Neural cell (in vitro differentiated cells): ENCODE data around the gene RGS6.

Experiments used
- EP300 ChIP-seq: fragments of 450-650 bp; conservative IDR thresholded peaks from 2 replicates; pipeline ENCODE4 v1.6.1; 2014; ENCODE audit warnings: antibody characterized with exemption, mild to moderate bottlenecking, moderate library complexity; ENCODE audit not compliant: poor library complexity, severe bottlenecking
- EZH2 ChIP-seq: fragments of 200-600, 300-800 bp; shearing (Covaris generic), sonication (generic); IDR thresholded peaks from 2 replicates; pipeline ENCODE4 v1.6.1; 2014; ENCODE audit warnings: antibody characterized with exemption, low read length, borderline replicate concordance, mild to moderate bottlenecking; ENCODE audit not compliant: insufficient read depth, poor library complexity, severe bottlenecking
- MXI1 ChIP-seq: fragments of 450-650 bp; conservative IDR thresholded peaks from 2 replicates; pipeline ENCODE4 v1.6.1; 2014; ENCODE audit warnings: antibody characterized with exemption, mild to moderate bottlenecking; ENCODE audit not compliant: poor library complexity, severe bottlenecking
- POLR2AphosphoS5 ChIP-seq: IDR thresholded peaks from 2 replicates; pipeline ENCODE4 v1.6.1; 2012
- RAD21 ChIP-seq: fragments of 450-650 bp; conservative IDR thresholded peaks from 2 replicates; pipeline ENCODE4 v1.6.1; 2014; ENCODE audit warnings: antibody characterized with exemption, mild to moderate bottlenecking, moderate library complexity
- SMC3 ChIP-seq: fragments of 450-650 bp; conservative IDR thresholded peaks from 2 replicates; pipeline ENCODE4 v1.6.1; 2014; ENCODE audit warnings: antibody characterized with exemption, mild to moderate bottlenecking, moderate library complexity; ENCODE audit not compliant: poor library complexity
- TAF1 ChIP-seq: IDR thresholded peaks from 2 replicates; pipeline ENCODE4 v1.6.1; 2012; ENCODE audit warnings: low read depth
- TF ChIP-seq, protein P1 (sequence below): fragments of 450-650 bp; IDR thresholded peaks from 2 replicates; pipeline ENCODE4 v1.5.1; 2014; ENCODE audit warnings: antibody characterized with exemption, mild to moderate bottlenecking, moderate library complexity; ENCODE audit not compliant: poor library complexity, severe bottlenecking
- TF ChIP-seq, protein P2 (sequence below): IDR thresholded peaks from 2 replicates; pipeline ENCODE4 v1.6.1; 2012; ENCODE audit warnings: borderline replicate concordance

DNA sequence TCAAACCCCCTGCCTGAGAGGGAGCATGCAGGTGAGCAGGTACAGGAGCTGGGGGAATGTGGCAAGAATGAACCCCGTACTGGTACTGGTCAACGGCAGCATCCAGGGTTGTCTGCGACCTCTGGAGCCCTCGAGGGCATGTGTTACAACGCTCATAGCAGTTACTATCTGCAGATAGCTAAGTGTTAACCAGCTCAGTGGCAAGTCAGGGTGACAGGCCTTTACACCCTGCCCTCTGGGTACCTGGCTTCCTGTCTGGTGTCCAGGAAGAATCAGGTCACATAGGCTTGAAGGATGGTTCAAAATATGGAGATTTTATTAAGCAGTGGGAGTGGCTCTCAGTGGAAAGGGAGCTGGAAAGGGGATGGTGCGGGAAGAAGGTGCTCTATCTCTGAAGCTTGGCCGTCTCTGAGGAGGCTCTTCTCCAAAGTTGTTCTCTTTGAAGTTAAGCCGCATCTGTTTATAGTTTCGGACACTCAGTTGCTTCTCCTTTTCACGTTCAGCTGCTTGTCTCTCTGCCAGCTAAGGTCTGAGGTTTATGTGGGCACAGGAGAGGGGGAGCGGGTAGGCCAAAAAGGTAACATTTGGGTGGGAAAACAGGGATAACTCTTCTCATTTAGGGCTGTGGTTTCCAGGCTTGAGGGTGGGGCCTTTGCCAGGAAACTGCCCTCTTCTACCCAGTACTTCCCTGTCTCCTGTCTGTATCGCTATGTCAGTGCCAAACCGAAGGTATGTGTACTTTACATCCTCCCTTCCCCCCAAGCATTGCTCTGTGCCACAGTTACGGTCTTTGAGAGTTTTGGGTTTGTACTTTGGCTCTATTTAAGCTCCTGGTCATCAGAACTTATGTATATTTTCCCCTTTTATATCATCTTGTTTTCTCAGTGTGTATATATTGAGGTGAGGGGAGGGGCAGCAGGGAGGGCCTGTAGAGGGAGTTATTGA, 305.8 kb downstream of the RGS6 start:
- TF ChIP-seq, protein P1, sequence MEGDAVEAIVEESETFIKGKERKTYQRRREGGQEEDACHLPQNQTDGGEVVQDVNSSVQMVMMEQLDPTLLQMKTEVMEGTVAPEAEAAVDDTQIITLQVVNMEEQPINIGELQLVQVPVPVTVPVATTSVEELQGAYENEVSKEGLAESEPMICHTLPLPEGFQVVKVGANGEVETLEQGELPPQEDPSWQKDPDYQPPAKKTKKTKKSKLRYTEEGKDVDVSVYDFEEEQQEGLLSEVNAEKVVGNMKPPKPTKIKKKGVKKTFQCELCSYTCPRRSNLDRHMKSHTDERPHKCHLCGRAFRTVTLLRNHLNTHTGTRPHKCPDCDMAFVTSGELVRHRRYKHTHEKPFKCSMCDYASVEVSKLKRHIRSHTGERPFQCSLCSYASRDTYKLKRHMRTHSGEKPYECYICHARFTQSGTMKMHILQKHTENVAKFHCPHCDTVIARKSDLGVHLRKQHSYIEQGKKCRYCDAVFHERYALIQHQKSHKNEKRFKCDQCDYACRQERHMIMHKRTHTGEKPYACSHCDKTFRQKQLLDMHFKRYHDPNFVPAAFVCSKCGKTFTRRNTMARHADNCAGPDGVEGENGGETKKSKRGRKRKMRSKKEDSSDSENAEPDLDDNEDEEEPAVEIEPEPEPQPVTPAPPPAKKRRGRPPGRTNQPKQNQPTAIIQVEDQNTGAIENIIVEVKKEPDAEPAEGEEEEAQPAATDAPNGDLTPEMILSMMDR = no peak
- TF ChIP-seq EZH2 = no peak
- no peak for TF ChIP-seq POLR2AphosphoS5
- no peak for TF ChIP-seq TAF1
- TF ChIP-seq MXI1 = no peak
- TF ChIP-seq, protein P2, sequence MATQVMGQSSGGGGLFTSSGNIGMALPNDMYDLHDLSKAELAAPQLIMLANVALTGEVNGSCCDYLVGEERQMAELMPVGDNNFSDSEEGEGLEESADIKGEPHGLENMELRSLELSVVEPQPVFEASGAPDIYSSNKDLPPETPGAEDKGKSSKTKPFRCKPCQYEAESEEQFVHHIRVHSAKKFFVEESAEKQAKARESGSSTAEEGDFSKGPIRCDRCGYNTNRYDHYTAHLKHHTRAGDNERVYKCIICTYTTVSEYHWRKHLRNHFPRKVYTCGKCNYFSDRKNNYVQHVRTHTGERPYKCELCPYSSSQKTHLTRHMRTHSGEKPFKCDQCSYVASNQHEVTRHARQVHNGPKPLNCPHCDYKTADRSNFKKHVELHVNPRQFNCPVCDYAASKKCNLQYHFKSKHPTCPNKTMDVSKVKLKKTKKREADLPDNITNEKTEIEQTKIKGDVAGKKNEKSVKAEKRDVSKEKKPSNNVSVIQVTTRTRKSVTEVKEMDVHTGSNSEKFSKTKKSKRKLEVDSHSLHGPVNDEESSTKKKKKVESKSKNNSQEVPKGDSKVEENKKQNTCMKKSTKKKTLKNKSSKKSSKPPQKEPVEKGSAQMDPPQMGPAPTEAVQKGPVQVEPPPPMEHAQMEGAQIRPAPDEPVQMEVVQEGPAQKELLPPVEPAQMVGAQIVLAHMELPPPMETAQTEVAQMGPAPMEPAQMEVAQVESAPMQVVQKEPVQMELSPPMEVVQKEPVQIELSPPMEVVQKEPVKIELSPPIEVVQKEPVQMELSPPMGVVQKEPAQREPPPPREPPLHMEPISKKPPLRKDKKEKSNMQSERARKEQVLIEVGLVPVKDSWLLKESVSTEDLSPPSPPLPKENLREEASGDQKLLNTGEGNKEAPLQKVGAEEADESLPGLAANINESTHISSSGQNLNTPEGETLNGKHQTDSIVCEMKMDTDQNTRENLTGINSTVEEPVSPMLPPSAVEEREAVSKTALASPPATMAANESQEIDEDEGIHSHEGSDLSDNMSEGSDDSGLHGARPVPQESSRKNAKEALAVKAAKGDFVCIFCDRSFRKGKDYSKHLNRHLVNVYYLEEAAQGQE = no peak
- no peak for TF ChIP-seq EP300
- no peak for TF ChIP-seq RAD21
- TF ChIP-seq SMC3 = no peak
